A673 (cell line): ENCODE results near the gene CORO6.

Experiments
- CTCF ChIP-seq: fragments of 300-800, 200-600 bp; sonication (generic); conservative IDR thresholded peaks from 2 replicates; pipeline ENCODE4 v1.5.1; 2017; ENCODE audit warnings: low read depth, mild to moderate bottlenecking, antibody characterized with exemption, low read length, moderate library complexity, mixed read lengths
- EZH2 ChIP-seq: fragments of 200-600 bp; sonication (generic); IDR thresholded peaks from 2 replicates; pipeline ENCODE4 v1.6.1; 2017; ENCODE audit warnings: borderline replicate concordance, low read depth, mild to moderate bottlenecking, mixed read lengths, antibody characterized with exemption, low read length; ENCODE audit not compliant: poor library complexity, severe bottlenecking

GRCh38 chr17:29617125-29617480 is 5.6 kb downstream of the CORO6 start:
- peak; percentile 96 for TF ChIP-seq CTCF
- TF ChIP-seq EZH2, result no peak
